ENCODE data around the gene ILF2. TPM values are rescaled to one million over a fixed set of nuclear protein-coding genes. Genes with fewer than 3 reads are reported as not detected.
A peak's percentile ranks its signal among the peaks of the same experiment; 100 is the strongest.
"Not testable (repeated sequence)": the region's sequence is repeated elsewhere in the genome, so short reads cannot be mapped to it uniquely, and the experiment has no call there.

Gene ILF2
- total RNA-seq, 1 experiment from 2014 or later: 144 TPM

- DNase-seq (ENCODE audit: low spot score): no peak
Measured at GRCh38 chr1:153679337-153680119, 8.7 kb upstream of the ILF2 start.

GRCh38 chr1:153678519-153679336 lies 7.9 kb upstream of the ILF2 start, which contains the start of gene NPR1:
Gene NPR1 (plus strand): TSS chr1:153678688. CDS start chr1:153679109, 421 bp downstream.
- DNase-seq (ENCODE audit: low spot score): no peak

- DNase-seq (ENCODE audit: low spot score): peak; percentile 58
Measured at GRCh38 chr1:153677718-153678518, 7.1 kb upstream of the ILF2 start.

- DNase-seq (ENCODE audit: low spot score): no peak
Measured at GRCh38 chr1:153673511-153673910, 2.7 kb upstream of the ILF2 start.

DNA sequence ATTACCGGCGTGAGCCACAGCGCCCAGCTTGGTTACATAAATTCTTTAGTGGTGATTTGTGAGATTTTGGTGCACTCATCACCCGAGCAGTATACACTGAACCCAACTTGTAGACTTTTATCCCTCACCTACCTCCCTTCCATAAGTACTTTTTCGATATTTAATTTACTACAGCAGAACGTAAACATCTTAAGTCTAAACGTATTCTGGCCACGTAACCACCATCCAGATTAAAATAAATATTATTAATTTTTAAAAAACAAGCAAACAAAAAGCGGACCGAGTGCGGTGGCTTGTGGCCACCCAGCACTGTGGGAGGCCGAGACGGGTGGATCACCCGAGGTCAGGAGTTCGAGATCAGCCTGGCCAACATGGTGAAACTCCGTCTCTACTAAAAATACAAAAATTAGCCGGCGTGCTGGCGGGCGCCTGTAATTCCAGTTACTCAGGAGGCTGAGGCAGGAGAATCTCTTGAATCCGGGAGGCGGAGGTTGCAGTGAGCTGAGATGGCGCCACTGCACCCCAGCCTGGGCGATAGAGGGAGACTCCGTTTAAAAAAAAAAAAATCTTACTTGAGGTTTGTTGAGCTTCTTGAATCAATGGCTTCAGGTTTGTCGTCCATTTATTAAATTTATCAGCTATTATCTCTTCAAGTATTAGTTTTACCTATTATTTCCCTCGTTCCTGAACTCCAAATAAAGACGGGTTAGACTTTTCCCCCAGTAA lies 998 bp upstream of the ILF2 start:
- peak; percentile 34 for DNase-seq (ENCODE audit: low spot score)

DNA sequence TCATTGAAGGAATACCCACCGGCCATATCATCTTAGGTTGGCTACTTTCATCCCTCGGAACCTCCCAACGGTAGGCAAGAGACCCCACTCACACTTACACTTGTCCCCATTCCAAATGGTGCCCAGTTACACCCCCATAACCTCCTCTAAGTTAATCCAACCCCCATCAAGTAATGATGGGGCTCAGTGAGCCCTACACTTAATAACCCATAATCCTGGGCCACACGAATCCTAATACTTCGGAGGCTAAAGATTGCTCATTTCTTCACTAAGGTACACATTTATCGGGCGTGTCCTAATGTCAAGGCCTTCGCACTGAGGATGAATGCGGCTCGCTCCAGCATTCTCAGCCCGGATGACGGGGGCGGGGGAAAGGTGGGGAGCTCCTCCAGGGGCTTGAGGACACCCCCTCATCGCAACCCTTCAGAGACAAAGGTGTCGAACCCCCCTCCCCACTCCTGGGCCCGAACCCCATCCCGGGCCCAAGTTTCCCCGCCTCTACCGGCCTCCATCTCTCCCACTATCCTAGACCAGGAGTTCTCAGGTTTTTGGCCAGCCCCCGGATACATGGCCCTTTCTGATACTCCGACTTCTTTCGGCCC lies 435 bp downstream of the ILF2 start:
- DNase-seq (ENCODE audit: low spot score): peak; percentile 22

DNA sequence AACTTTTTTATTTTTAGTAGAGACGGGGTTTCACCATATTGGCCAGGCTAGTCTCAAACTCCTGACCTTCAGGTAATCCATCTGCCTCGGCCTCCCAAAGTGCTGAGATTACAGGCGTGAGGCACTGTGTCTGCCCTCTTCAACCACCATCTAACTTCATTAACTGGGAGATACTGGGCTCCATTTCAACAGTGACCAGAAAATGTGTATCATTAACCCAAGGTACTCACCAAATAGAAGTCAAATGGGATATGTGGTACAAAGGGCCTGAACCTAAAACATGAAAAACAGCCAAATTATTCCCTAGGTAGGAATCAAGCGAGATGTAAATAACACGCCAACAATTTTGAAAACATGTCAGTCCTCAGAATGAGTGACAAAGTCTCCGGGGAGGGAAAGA lies 1.2 kb downstream of the ILF2 start:
- no peak for DNase-seq (ENCODE audit: low spot score)

GRCh38 chr1:153668672-153669071 lies 2.1 kb downstream of the ILF2 start:
- DNase-seq (ENCODE audit: low spot score): not testable (repeated sequence)

- no peak for DNase-seq (ENCODE audit: low spot score)
Measured at GRCh38 chr1:153667439-153667838, 3.4 kb downstream of the ILF2 start.

GRCh38 chr1:153663211-153663610 lies 7.6 kb downstream of the ILF2 start:
- DNase-seq (ENCODE audit: low spot score): no peak

- no peak for DNase-seq (ENCODE audit: low spot score)
Measured at GRCh38 chr1:153662269-153662668, 8.5 kb downstream of the ILF2 start.

GRCh38 chr1:153661111-153661708 lies 9.6 kb downstream of the ILF2 start:
- DNase-seq (ENCODE audit: low spot score): no peak

DNA sequence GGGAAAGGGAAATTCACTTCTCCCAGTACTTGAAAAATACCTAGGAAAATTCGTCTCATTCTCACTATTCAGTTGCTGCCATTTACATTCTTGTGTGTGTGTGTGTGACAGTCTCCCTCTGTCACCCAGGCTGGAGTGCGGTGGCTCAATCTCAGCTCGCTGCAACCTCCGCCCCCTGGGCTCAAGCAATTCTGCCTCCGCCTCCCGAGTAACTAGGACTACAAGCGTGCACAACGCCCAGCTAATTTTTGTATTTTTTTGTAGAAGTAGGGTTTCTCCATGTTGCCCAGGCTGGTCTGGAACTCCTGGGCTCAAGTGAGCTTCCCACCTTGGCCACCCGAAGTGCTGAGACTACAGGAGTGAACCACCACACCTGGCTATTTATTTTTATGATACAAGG lies 11.1 kb downstream of the ILF2 start:
- no peak for DNase-seq (ENCODE audit: low spot score)

GRCh38 chr1:153659175-153659534 lies 11.6 kb downstream of the ILF2 start:
- no peak for DNase-seq (ENCODE audit: low spot score)

DNA sequence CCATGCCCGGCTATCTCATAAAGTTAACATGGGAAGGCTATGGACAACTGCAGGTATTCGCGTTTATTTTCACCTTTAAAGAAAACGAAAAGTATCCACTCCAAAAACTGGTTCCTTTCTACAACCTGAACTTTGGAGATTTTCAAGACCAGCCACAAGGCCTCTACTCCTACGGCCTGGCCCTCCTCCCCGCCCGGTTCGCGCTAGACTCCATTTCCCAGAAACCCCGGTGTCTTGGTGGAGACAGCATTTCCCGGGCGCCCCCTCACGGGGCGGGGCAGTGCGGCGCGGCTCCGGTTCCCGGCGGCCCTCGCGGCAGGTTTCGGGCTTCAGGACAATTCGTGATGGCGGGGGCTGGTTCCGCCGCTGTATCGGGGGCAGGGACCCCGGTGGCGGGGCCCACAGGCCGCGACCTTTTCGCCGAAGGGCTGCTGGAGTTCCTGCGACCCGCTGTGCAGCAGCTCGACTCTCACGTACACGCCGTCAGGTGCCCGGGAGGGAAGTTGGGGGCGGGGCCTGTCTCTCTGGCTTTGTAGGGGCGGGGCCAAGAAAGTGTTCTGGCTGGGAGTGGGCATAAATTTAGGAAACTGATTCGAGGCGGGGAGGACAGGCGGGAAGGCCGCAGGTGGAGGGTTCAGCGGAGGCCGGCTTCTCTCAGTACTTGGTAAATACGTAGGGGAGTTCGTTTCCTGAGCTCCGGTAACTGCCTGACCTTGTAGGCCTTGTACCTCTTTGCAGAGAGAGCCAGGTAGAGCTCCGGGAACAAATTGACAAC lies 12.2 kb downstream of the ILF2 start, which contains the start of gene SNAPIN:
TSS of gene SNAPIN (plus strand) at position 304 of the 775 bp plus-strand sequence. CDS start at position 345, 41 bp downstream.
- peak; percentile 87 for DNase-seq (ENCODE audit: low spot score)

DNA sequence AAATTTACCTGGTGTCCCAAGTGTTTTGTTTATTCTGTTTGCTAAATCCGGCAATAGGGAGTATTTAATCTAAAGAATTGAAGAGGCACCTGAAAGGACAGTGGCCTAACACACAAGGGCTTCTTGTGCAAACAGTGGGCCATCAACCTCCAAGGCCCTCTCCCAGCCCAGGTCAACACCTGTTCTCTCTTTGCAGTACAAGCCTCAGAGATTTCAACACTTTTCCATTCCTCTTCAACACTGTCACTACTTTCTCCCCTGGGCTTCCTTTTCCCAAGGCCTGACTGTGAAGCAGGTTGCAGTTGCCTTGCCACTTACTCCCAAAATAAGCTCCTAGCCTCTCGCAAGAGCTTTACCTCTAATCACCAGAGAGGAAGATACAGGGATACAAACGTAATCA lies 15.5 kb downstream of the ILF2 start:
- DNase-seq (ENCODE audit: low spot score): no peak

DNA sequence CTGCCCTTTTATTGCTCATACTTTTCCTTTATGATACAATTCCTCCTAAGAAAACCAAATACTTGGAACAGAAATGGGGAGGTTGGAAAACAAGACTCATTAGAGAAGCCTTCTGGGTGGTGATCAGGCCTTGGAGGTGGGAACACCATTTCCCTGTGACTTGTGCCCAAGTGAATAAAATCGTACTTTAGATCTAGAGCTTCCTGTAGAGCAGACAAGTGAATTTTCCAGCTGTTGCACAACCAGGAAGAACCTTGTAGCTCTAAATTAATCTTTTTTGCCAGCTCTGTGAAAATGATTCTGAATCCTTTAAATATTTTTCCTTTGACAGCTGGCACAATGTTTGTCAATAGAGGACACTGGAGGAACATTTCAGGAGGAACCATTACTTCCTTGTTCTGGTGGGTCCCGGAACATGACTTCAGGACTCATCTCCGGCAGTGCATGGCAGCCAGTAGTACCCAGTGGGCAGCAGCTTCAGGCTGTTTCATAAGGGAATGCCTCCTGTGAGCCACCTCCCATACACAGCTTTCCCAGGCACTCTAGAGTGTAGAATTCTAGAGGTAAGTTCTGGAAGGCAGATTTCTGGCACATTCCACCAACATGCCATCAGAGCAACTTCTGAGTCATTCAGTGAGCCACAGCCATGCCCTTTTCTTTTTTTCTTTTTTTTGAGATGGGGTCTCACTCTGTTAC lies 17.8 kb downstream of the ILF2 start:
- no peak for DNase-seq (ENCODE audit: low spot score)

DNA sequence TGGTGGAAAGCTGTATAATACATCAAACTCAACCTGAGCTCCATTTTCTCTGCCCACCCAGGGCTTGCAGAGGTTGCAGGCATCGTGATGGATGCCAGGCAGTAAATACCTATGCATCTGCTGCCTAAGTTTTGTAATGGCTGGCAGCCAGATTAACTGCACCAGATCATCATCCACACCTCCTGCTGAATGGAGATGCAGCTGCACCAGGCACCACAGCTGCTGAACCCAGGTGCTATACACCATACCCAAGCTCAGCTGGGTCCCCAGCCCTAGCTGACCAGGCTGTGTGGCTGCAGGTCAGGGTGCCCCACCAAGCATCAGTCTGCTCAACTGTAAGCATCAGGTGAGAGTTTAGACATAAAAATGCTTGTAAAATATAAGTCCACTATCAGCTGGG lies 19.0 kb downstream of the ILF2 start:
- DNase-seq (ENCODE audit: low spot score): no peak

DNA sequence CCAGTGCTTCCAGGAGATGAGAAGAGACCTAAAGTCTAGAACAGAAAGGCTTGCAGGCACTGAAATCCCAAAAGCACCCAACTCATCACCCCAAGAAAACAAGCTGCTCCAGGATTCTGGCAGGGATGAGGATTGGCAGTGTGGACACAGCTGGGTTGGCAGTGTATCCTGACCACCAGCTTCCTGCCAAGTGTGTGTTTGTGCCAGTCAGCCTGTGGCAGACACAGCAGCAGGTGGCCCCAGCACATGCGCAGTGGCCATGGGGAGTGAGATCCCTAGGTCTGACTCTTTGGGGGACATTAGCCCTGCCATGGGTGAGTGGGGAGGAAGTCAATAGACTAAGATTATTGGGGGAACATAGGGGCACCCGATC lies 20.9 kb downstream of the ILF2 start:
- no peak for DNase-seq (ENCODE audit: low spot score)

Data from HT-29 (cell line).